Liver (tissue), 3 donors: ENCODE measurements around the gene ARNT2.

Experiments used
- ATF3 ChIP-seq: IDR thresholded peaks from 2 replicates; pipeline ENCODE4 v1.6.1; 2016; ENCODE audit warnings: antibody characterized with exemption
- EGR1 ChIP-seq, 2 donors: IDR thresholded peaks; 2 replicates each; pipeline ENCODE4 v1.6.1; 2016 to 2018; ENCODE audit warnings: antibody characterized with exemption in 2 of 2, low read depth in 2 of 2
- FOXA2 ChIP-seq: IDR thresholded peaks from 2 replicates; pipeline ENCODE4 v1.6.1; 2016; ENCODE audit warnings: antibody characterized with exemption
- GABPA ChIP-seq, 2 donors: IDR thresholded peaks in 1 of 2; conservative IDR thresholded peaks in 1 of 2; 2 replicates each; pipeline ENCODE4 v1.6.1; 2016; ENCODE audit warnings: antibody characterized with exemption in 2 of 2, mild to moderate bottlenecking in 1 of 2, moderate library complexity in 1 of 2
- HNF4A ChIP-seq, 2 donors: conservative IDR thresholded peaks; 2 replicates each; pipeline ENCODE4 v1.6.1; 2016; ENCODE audit warnings: antibody characterized with exemption in 2 of 2, mild to moderate bottlenecking in 2 of 2
- JUND ChIP-seq, 2 donors: IDR thresholded peaks; 2 replicates each; pipeline ENCODE4 v1.6.1; 2016; ENCODE audit warnings: antibody characterized with exemption in 2 of 2
- RAD21 ChIP-seq, 2 donors: IDR thresholded peaks; 2 replicates each; pipeline ENCODE4 v1.6.1; 2016; ENCODE audit warnings: antibody characterized with exemption in 2 of 2, mild to moderate bottlenecking in 2 of 2
- TAF1 ChIP-seq: conservative IDR thresholded peaks from 2 replicates; pipeline ENCODE4 v1.6.1; 2016; ENCODE audit warnings: antibody characterized with exemption, mild to moderate bottlenecking
- YY1 ChIP-seq: IDR thresholded peaks from 2 replicates; pipeline ENCODE4 v1.6.1; 2016; ENCODE audit warnings: antibody characterized with exemption, mild to moderate bottlenecking
- ZBTB33 ChIP-seq: IDR thresholded peaks from 2 replicates; pipeline ENCODE4 v1.6.1; 2016; ENCODE audit warnings: antibody characterized with exemption
- TF ChIP-seq, protein P1 (sequence below): fragments of 150-350 bp; IDR thresholded peaks from 2 replicates; pipeline ENCODE4 v1.5.1; 2017; ENCODE audit warnings: improper control_type of control experiment, low read depth, low read length; ENCODE audit not compliant: missing input control
- TF ChIP-seq, protein P2 (sequence below): IDR thresholded peaks from 2 replicates; pipeline ENCODE4 v1.6.1; 2016; ENCODE audit warnings: antibody characterized with exemption, mild to moderate bottlenecking
- TF ChIP-seq, protein P3 (sequence below): IDR thresholded peaks from 2 replicates; pipeline ENCODE4 v1.6.1; 2016; ENCODE audit warnings: antibody characterized with exemption
- donor health status: healthy.
- donor health status: healthy.

- TF ChIP-seq, protein P1, sequence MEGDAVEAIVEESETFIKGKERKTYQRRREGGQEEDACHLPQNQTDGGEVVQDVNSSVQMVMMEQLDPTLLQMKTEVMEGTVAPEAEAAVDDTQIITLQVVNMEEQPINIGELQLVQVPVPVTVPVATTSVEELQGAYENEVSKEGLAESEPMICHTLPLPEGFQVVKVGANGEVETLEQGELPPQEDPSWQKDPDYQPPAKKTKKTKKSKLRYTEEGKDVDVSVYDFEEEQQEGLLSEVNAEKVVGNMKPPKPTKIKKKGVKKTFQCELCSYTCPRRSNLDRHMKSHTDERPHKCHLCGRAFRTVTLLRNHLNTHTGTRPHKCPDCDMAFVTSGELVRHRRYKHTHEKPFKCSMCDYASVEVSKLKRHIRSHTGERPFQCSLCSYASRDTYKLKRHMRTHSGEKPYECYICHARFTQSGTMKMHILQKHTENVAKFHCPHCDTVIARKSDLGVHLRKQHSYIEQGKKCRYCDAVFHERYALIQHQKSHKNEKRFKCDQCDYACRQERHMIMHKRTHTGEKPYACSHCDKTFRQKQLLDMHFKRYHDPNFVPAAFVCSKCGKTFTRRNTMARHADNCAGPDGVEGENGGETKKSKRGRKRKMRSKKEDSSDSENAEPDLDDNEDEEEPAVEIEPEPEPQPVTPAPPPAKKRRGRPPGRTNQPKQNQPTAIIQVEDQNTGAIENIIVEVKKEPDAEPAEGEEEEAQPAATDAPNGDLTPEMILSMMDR, result no peak
- TF ChIP-seq GABPA (IDR thresholded peaks at IDR 0.05 in 1 of 2, conservative IDR thresholded peaks at IDR 0.05 in 1 of 2) (no peak), ZBTB33 (no peak), TAF1 (no peak), EGR1 (IDR thresholded peaks at IDR 0.05; ENCODE audit: low read depth in 2 of 2) (no peak), RAD21 (IDR thresholded peaks at IDR 0.05) (no peak), ATF3 (no peak), FOXA2 (no peak), YY1 (no peak), HNF4A (conservative IDR thresholded peaks at IDR 0.05) (no peak), JUND (IDR thresholded peaks at IDR 0.05) (no peak)
- TF ChIP-seq, protein P2, sequence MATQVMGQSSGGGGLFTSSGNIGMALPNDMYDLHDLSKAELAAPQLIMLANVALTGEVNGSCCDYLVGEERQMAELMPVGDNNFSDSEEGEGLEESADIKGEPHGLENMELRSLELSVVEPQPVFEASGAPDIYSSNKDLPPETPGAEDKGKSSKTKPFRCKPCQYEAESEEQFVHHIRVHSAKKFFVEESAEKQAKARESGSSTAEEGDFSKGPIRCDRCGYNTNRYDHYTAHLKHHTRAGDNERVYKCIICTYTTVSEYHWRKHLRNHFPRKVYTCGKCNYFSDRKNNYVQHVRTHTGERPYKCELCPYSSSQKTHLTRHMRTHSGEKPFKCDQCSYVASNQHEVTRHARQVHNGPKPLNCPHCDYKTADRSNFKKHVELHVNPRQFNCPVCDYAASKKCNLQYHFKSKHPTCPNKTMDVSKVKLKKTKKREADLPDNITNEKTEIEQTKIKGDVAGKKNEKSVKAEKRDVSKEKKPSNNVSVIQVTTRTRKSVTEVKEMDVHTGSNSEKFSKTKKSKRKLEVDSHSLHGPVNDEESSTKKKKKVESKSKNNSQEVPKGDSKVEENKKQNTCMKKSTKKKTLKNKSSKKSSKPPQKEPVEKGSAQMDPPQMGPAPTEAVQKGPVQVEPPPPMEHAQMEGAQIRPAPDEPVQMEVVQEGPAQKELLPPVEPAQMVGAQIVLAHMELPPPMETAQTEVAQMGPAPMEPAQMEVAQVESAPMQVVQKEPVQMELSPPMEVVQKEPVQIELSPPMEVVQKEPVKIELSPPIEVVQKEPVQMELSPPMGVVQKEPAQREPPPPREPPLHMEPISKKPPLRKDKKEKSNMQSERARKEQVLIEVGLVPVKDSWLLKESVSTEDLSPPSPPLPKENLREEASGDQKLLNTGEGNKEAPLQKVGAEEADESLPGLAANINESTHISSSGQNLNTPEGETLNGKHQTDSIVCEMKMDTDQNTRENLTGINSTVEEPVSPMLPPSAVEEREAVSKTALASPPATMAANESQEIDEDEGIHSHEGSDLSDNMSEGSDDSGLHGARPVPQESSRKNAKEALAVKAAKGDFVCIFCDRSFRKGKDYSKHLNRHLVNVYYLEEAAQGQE, result no peak
- TF ChIP-seq, protein P3, sequence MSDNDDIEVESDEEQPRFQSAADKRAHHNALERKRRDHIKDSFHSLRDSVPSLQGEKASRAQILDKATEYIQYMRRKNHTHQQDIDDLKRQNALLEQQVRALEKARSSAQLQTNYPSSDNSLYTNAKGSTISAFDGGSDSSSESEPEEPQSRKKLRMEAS, result no peak
These were observed 12.5 kb downstream of the ARNT2 start for GRCh38 chr15:80416702-80417101.
